HPDE6-E6E7 (cell line): Measurements from ENCODE around the gene KAZALD1.
"Not testable (repeated sequence)": the region's sequence is repeated elsewhere in the genome, so short reads cannot be mapped to it uniquely, and the experiment has no call there.

Experiments used
- DNase-seq: peaks from one replicate; pipeline ENCODE4 v3.0.0; 2011; ENCODE audit warnings: missing footprints; ENCODE audit errors: extremely low spot score

The KAZALD1 gene

DNA sequence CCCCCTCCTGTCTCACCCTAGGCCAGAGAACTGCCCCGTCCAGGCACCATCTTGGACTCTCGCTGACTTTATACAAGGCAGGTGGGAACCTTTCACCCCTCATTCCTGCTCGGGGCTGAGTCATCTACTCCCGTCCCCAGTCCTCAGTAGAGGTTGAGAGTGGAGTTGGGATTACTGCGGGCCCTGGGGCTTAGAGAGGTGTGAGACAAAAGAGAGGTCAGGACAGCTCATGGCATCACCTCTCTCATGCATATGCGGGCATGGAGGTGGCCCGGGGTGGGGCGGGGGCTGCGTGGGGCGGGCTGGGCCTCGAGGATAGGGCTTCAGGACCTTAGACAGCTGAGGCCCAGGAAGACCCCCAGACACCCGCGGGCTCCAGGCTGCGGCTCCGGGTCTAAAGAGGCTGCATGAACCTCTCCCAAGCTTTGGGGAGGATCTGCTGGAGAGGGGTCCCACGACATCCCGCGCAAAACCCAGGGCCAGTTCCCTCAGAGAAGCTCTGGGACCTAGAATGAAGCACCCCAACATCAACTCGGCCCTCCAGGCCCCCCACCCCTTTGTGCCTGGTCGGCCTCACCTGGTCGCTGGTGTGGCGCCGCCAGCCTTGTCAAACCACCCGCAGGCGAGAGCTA is 31.2 kb upstream of the KAZALD1 start:
- DNase-seq = peak; percentile 42

DNA sequence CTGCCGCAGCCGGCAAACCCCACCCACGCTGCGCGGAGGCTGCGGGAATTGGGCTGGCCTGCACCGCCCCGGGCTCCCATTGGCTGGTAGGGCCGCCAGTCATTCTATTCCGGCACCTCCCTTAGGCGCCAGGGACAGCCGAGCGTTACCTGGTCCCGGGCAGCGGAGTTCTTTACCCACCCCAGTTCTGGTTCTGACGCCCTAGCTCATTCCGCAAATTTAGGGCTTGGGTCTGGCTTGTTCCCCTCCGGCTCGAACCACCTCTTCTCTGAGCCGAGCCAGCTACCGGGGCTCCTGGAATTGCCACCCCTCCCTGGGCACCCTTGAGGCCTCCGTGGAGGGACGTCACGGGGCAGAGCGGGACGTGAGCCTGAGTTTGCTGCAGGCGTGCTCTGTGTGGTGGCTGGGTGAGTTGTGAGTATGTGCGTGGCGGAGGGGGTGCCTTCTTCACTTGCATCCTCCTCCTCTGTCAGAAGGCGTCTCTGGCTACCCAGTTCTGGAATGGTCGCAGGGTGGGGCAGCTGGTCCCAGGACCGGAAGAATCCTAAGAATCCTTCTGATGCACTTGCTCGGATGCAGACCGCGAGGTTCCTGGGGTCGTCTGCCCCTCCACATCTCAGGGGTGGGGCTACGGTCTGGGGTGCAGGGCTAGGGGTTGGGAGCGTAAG is 30.5 kb upstream of the KAZALD1 start, which contains the start of the genes PDZD7 and SFXN3:
TSS of gene PDZD7 (minus strand) at position 2 of the 668 bp plus-strand sequence. CDS start 910 bp downstream, outside the sequence.
TSS of gene SFXN3 (plus strand) at position 107 of the 668 bp plus-strand sequence. CDS start 3,461 bp downstream, outside the sequence.
- peak; percentile 98 for DNase-seq

DNA sequence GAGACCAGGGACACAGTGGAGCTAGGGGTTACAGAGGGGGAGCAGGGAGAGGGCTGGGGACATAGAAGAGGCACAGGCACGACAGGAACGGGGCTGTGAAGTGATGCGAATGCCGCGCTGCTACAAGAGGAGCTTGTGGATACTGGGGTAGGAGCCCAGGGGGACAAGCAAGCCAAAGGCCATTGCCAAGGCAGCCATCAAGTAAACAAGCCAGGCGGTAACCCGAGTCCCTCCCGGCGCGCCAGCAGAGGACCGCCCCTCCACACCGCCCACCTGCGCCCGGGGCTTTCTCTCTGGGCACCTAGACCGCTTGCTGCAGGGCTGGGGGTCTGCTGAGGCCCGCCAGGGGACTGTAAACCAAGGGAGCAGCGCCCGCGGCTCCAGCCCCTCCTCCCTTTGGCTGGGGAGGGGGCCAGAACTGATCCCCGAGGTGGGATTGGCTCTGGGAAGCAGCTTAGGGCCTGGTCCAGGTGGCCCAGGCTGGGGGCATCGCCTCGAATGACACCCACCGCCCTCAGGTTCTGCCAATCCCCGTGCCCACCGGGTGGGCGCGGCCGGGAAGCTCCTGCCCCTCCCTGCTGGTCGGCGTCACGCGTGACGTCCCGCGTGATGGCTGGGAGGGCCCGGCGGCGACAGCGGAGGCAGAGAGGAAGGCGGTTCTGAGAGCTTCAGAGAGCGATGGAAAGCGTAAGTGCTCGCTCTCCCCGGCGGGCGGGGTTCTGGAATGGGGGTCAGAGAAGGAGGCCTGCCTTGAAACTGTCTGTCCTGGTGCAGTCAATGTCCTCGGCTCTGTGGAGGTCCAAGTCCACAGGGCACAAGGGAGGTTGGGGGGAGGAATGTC is 29.8 kb upstream of the KAZALD1 start:
- DNase-seq = peak; percentile 33

DNA sequence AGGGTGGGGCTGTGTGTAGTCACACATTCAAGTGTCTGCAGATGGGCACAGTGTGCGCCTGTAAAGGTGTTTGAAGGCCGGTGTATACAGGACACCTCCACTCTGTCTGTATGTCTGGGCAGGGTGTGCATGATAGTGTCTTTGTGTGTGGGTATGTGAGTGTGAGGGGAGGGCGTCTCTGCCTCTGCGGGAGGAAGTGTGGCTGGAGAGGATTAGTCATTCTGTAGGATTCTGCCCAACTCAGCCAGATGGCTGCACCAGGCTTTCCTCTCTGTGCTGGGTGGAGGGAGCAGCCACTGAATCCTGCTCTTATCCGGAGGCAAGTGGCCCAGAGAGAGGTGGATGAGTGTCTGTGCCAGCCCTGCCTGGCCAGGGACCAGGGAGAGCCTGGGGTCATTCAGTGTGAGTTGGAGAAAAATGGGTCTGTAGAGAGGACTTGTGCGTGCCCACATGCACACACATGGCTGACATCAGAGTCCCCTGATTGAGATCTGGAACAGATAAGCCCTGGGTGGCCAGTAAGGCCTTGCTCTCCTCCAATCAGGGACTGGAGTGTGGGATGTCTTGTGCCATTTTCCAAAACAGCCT is 29.1 kb upstream of the KAZALD1 start:
- peak; percentile 76 for DNase-seq

DNA sequence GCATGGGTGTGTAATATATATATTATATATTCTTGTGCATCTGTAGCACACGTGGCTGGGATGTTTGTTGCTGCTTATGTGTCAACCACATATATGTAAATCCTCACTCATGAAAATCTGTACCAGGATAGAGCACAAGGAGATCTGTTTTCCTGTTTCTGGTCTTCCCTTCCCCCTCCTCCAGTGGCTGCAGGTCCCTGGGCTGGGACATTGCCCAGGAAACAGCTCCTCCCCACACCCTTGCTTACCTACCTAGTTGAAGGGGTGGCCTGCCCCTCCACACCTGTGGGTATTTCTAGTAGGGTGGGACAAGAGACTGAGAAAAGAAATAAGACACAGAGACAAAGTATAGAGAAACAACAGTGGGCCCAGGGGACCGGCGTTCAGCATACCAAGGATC is 28.5 kb upstream of the KAZALD1 start:
- DNase-seq = no peak

DNA sequence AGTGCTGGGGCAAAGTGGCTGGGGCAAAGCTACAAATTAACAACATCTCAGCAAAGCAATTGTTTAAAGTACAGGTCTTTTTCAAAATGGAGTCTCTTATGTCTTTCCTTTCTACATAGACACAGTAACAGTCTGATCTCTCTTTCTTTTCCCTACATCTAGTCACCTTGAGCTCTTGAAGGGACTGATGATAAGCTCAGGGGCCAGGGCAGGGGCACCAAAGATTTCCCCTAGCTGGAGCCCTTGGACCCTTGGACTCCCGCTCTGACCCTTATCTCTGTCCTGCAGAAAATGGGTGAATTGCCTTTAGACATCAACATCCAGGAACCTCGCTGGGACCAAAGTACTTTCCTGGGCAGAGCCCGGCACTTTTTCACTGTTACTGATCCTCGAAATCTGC is 27.4 kb upstream of the KAZALD1 start:
- DNase-seq = not testable (repeated sequence)

DNA sequence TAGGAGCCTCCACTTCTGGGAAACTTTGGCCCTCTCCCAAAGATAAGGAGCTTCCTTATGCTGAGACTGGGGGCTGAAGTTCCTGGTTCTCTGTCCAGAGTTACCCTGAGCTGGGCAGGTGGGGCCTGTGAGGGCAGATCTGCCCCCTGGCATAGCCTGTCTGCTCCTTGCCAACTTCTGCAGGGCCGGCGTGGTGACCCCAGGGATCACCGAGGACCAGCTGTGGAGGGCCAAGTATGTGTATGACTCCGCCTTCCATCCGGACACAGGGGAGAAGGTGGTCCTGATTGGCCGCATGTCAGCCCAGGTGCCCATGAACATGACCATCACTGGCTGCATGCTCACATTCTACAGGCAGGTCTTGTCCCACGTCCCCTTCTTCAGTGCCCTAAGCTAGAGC is 26.5 kb upstream of the KAZALD1 start:
- DNase-seq = no peak

DNA sequence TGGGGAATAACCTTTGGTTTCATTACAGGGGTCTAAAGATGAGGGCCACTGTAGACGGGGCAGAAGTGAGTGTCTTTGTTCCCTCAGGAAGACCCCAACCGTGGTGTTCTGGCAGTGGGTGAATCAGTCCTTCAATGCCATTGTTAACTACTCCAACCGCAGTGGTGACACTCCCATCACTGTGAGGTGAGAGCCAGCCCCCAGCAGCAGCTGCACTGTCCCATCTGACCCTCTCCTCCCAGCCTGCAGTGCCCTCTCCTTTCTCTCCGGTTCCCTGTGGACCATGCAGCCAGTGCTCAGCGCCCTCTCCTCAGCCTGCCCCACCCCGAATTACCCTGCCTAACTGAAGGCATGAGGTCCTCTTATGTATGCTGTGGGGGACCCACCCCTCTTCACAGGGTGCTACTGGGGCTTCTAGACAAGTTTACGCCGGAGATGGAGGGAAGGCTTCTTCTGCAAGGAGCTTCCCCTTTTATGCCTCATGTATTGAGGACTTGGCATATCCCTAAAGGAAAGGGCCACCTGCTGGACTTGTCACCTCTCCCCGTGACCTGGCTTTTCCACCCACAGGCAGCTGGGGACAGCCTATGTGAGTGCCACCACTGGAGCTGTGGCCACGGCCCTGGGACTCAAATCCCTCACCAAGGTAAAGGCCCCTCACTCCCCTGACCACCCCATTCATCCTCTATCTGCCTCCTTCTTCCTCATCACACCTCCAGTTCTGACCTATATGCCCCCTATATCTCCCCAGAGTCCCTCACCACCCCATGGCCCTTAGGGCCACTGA is 25.7 kb upstream of the KAZALD1 start:
- DNase-seq = no peak

DNA sequence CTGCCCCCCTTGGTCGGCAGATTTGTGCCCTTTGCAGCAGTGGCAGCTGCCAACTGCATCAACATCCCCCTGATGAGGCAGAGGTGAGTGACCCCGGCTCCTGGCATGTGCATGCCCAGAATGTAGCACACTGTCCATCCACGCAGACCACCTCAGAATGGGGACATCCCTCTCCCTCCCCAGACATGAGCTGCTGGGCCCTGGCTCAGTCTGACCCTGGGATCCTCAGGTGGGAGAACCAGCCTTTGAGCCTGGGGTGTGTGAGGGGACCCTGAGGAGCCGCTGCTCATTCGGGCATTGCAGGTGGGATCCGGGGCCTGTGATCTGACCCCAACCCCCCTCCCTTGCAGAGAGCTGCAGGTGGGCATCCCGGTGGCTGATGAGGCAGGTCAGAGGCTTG is 25.1 kb upstream of the KAZALD1 start:
- DNase-seq = no peak

DNA sequence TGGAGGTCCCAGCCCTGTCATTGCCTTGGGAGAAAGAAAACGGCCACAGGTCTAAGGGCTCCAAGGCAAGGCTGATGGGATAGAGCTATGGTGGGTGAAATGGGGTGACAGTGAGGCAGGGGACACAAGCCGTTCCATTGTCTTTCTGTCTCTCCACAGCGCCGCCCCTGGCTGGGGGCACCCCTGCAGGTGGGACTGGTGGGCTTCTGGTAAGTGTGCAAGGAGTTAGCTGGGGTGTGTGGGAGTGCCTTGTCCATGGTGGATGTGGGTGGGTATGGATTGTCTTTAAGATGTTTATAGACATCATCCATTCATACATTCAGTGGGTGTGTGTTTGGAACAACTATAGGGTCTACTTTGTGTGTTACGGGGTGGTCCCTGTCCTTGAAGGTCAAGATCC is 23.3 kb upstream of the KAZALD1 start:
- no peak for DNase-seq

DNA sequence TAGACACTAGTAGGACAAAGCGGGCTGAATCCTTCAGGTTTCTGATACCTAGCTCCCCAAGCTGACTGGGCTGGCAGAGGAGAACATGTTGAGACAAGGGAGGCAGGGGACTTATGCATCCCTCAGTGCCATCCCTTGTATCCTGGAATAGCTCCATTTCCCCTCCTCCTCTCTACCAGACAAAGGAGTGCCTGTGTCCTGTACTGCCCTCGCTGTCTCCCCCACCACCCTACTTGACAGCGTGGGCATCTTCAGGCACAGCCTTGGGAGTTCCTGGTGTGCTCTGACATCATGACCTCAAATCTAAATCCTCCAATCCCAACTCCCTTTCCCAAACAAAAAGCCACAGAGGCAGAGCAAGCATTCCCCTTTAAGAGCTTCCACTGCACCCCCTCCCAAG is 21.7 kb upstream of the KAZALD1 start:
- DNase-seq = no peak

DNA sequence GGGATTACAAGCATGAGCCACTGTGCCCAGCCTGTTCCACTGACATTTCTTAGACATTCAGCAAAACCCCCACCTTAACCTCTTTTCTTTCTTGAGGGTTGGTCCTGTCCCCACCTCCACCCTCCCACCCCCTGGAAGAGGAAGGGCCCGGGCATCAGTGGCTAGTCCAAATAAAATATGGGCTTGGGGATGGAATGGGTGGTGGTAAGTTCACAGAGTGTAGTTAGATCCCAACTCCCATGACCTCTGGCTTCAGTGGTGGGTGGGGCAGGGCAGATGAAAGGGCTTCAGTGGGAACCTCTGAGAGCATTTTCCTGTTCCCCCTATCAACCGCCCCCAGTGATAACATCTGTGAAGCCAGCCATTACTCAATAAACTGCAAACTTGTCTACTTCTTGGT is 20.9 kb upstream of the KAZALD1 start:
- no peak for DNase-seq

DNA sequence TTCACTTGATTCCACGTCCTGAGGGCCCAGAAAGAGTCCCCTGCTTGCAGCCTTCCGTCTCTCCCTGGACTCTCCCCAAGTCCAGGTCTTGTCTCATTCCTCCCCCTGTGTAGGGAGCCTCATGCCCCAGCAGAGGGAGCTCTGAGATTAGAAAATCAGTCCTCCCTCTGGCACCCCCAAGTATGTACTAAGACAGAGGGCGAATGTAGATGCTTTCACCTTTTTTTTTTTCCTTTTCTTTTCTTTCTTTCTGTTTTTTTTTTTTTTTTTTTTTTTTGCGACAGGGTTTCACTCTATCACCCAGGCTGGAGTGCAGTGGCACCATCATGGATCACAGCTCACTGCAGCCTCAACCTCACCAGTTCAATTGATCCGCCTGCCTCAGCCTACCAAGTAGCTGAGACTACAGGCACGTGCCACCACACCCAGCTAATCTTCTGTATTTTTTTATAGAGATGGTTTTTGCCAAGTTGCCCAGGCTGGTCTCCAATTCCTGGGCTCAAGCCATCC is 20.5 kb upstream of the KAZALD1 start:
- peak; percentile 80 for DNase-seq

DNA sequence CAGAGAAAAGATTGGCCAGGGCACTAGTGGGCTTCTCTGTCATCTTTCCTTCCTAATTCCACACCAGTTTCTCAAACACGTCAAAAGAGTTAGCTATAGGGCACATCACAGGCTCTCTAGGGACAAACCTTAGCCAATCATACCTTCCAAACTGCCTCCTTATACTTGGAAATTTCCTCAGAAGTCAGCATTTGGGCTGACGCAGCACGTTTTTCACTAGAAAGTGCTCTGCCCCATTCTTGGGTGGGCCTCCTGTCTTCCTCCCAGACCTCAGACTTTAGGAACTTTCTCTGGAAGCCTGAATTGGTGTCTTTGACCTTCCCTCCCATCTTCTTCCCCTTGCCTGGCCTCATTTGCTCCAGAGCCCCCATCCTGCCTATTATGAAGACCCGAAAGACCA is 19.7 kb upstream of the KAZALD1 start:
- no peak for DNase-seq

DNA sequence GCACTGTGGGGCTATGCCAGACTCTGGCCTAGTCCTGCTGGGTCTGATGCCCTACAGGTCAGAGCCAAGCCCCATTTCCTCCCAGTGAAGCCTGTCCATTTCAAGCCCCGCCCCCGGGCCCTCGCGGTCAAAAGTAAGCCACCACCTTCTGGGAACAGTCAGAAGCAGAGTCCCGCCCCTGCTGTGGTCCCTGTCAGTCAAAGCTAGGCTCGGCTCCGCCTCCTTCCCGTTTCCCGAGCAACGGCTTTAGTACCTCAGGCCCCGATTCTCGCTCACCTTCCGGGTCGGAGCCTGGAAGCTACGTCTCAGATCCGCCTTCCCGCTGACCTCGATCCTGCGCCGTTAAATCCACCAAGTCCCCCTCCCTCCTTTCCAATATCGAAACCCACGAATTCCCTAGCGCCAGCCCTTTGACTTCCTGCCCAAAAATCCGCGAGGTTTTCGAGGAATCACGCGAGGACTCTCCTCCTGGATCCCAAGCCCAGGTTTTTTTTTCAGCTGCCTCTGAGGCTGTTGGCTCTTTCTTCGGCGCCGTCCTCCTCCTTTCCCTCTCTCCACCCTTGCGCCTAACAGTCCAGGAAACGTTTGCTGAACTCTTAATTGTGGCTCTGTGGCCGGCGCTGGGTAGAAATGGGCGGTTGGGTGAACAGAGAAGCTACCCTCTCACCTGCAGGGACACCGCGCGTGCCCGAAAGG is 19.0 kb upstream of the KAZALD1 start:
- peak; percentile 91 for DNase-seq

DNA sequence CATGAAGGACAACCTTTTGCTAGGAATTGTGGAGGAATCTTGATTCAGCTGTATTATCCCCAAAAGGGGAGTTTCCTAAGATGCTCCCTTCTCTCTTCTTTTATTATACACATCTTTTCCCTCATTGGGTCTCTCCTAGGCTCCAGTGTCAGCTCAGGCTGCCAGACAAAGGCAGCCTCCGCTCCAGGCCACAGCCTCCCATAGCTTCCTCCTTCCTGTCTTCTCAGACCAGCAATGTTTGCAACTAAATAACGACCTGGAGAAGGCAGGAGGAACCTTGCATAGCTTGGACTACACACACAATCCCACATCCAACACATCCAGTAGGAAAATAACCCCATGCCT is 18.5 kb upstream of the KAZALD1 start:
- no peak for DNase-seq

DNA sequence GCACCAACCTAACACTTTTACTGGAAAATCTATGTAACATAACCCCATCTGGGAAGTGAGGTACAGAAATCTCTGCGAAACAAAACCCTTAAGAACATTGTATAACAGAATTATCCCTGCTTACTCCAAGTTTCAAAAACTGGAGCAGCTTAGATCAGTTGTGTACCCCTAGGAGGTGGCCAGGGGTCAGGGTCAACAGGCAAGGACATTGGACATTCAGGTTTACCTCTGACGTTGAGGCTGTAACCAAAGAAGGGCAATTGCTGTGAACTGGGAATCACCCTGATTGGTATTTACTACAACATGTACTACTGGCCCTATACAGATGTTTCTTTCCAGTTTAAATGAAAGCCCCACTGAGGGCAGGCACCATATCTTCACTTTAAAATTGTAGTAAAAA is 17.7 kb upstream of the KAZALD1 start:
- no peak for DNase-seq

DNA sequence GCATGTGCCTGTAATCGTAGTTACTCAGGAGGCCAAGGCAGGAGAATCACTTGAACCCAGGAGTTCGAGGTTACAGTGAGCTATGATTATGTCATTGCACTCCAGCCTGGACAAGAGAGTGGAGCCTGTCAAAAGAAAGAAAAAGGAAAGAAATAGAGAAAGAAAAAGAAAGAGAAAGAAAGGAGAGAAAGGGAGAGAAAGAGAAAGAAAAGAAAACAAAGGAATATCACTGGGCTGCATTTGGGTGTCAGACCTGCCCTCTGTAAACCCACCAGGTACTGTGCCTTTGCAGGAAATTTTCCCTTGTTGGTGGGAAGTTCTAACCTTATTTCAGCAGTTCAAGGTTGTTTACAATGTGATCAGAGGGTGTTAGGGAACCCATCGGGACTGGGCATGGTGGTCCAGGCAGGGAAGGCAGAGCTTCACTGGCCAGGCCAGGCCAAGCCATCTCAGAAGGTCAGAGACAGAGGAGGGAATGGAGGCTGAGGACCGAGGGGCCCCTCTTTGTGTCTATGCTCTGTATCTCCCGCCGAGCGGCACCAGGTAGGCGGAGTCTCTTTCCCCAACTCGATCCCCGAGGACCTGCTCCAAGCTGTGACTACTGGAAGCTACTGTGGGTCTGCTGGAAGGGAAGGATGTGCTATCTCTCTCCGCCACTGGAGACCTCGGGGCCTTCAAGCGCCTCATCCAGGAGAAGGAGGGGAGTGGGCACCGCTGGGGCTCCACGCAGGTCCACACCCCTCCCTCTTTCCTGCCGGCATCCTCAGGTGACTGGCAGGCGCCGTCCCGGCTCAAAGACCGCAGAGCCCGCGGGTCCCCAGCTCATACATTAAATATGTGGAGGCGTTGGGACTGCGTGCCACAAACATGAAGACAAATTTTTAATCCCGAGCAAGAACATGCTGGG is 15.2 kb upstream of the KAZALD1 start:
- no peak for DNase-seq

DNA sequence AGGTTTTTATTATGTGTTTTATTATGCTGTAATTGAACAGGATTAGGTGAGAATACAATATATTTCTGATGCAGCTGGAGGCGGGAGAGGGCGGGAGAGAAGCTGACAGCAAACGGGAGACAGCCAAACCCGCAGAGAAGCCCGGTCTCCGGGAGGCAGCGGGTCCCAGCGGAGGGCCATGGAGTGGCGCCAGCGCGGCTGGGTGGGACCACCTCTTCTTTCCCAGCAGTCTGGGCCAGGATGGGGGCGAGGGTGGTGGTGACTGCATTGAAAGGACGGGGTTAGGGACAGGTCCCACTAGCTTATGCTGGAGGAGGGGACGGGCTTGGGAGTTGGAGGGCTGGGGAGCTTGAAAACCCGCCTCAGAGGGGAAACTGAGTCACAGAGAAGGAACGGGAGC is 14.5 kb upstream of the KAZALD1 start:
- DNase-seq = no peak
